Ovary (tissue), 3 donors: ENCODE results near the gene AMBP.

ENCODE experiments used
- CTCF ChIP-seq, 3 donors: fragments of 450-650 bp in 2 of 3; fragments of 200-600 bp in 1 of 3; IDR thresholded peaks; one replicate each; pipeline versions ENCODE4 v1.5.1 to v1.8.0; 2016 to 2022; ENCODE audit warnings: antibody characterized with exemption in 3 of 3, mild to moderate bottlenecking in 1 of 3
- EP300 ChIP-seq: sonication (generic); formaldehyde crosslinking; IDR thresholded peaks from one replicate; pipeline ENCODE4 v1.6.1; 2017; ENCODE audit warnings: antibody characterized with exemption
- POLR2A ChIP-seq: fragments of 450-650 bp; IDR thresholded peaks from one replicate; pipeline ENCODE4 v1.6.1; 2017; ENCODE audit warnings: antibody characterized with exemption, mild to moderate bottlenecking, moderate library complexity
- donor health status: DM: no; HTN: no; CAD: no.

- TF ChIP-seq CTCF (IDR thresholded peaks at IDR 0.05) (no peak), EP300 (no peak), POLR2A (no peak)
Observed at GRCh38 chr9:114086607-114087006, 8.5 kb upstream of the AMBP start.
